ENCODE results near the gene NDUFS2. TPM values are rescaled to one million over a fixed set of nuclear protein-coding genes. Genes with fewer than 3 reads are reported as not detected.

NDUFS2 gene
- total and polyA plus RNA-seq, 10 of the 15 experiments (the other 5 are each of a cell fraction or from before 2014, with no cell fraction given), result 66.5 to 215 (median 148) TPM

DNA sequence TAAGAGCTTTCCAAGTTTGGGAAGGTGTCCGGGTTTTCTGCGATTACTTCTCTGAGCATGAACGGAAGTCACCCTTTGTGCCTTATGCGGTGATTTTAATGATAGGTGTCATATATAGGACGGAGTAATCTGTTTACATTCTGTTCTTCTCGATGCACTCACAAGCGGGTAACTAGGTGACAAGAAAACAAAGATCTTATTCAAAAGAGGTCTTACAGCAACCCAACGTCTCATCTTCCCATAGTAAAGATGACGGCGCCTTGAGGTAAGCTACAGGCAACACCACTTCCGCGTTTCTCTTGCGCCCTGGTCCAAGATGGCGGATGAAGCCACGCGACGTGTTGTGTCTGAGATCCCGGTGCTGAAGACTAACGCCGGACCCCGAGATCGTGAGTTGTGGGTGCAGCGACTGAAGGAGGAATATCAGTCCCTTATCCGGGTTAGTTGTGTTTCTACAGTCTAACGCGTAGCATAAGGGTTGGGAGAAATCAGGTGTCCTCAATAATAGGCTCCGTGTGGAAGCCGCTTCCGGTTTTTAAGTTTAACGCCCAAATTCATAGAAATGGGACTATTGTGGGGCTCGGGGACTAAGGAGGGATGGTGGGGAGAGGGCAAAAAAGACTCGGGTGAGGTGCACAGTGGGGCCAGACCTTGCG lies 48.4 kb upstream of the NDUFS2 start, which contains the start of gene UFC1 (continued):
- no peak for TF ChIP-seq LARP7 (IDR thresholded peaks at IDR 0.05)
- TF ChIP-seq MTA2 (IDR thresholded peaks at IDR 0.05; ENCODE audit: low read depth), result 0 out of 2 replicates have a peak, but pooled peaks have one; percentile 13
- TF ChIP-seq, protein P1, sequence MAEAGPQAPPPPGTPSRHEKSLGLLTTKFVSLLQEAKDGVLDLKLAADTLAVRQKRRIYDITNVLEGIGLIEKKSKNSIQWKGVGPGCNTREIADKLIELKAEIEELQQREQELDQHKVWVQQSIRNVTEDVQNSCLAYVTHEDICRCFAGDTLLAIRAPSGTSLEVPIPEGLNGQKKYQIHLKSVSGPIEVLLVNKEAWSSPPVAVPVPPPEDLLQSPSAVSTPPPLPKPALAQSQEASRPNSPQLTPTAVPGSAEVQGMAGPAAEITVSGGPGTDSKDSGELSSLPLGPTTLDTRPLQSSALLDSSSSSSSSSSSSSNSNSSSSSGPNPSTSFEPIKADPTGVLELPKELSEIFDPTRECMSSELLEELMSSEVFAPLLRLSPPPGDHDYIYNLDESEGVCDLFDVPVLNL (IDR thresholded peaks at IDR 0.05; ENCODE audit: low read depth, low read length), result no peak
- no peak for TF ChIP-seq KAT2A (conservative IDR thresholded peaks at IDR 0.05; ENCODE audit: control insufficient read depth, low read depth, low read length)
- TF ChIP-seq JUND (IDR thresholded peaks at IDR 0.05; ENCODE audit: low read depth, low read length), result no peak
- no peak for TF ChIP-seq EGR1 (IDR thresholded peaks at IDR 0.05; ENCODE audit: borderline replicate concordance in 1 of 2, low read depth in 2 of 2, low read length in 2 of 2)
- TF ChIP-seq RCOR1 (conservative IDR thresholded peaks at IDR 0.05; ENCODE audit: low read depth, low read length), result 0 out of 2 replicates have a peak, but pooled peaks have one; percentile 19
- no peak for TF ChIP-seq STAT3 (IDR thresholded peaks at IDR 0.05; ENCODE audit: low read depth, low read length)
- TF ChIP-seq ZSCAN29 (IDR thresholded peaks at IDR 0.05), result no peak
- peak; percentile 73 for TF ChIP-seq RUNX3 (IDR thresholded peaks at IDR 0.05; ENCODE audit: low read length)
- TF ChIP-seq ZBTB33 (IDR thresholded peaks at IDR 0.05), result no peak
- TF ChIP-seq, protein P2, sequence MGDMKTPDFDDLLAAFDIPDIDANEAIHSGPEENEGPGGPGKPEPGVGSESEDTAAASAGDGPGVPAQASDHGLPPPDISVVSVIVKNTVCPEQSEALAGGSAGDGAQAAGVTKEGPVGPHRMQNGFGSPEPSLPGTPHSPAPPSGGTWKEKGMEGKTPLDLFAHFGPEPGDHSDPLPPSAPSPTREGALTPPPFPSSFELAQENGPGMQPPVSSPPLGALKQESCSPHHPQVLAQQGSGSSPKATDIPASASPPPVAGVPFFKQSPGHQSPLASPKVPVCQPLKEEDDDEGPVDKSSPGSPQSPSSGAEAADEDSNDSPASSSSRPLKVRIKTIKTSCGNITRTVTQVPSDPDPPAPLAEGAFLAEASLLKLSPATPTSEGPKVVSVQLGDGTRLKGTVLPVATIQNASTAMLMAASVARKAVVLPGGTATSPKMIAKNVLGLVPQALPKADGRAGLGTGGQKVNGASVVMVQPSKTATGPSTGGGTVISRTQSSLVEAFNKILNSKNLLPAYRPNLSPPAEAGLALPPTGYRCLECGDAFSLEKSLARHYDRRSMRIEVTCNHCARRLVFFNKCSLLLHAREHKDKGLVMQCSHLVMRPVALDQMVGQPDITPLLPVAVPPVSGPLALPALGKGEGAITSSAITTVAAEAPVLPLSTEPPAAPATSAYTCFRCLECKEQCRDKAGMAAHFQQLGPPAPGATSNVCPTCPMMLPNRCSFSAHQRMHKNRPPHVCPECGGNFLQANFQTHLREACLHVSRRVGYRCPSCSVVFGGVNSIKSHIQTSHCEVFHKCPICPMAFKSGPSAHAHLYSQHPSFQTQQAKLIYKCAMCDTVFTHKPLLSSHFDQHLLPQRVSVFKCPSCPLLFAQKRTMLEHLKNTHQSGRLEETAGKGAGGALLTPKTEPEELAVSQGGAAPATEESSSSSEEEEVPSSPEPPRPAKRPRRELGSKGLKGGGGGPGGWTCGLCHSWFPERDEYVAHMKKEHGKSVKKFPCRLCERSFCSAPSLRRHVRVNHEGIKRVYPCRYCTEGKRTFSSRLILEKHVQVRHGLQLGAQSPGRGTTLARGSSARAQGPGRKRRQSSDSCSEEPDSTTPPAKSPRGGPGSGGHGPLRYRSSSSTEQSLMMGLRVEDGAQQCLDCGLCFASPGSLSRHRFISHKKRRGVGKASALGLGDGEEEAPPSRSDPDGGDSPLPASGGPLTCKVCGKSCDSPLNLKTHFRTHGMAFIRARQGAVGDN (IDR thresholded peaks at IDR 0.05), result peak; percentile 43; the same call in 1 of the 2 replicates
- TF ChIP-seq BHLHE40 (IDR thresholded peaks at IDR 0.05; ENCODE audit: borderline replicate concordance in 1 of 2, low read depth in 2 of 2, low read length in 1 of 2), result peak; percentile 17 to 74; a peak in 2 of 4 replicates
- no peak for TF ChIP-seq SMARCA5 (IDR thresholded peaks at IDR 0.05)
- peak; percentile 96 for TF ChIP-seq TAF1 (IDR thresholded peaks at IDR 0.05; ENCODE audit: borderline replicate concordance, low read depth, low read length)
- peak; percentile 92 for TF ChIP-seq E2F8 (IDR thresholded peaks at IDR 0.05; ENCODE audit: low read depth, partially characterized antibody)
- peak; percentile 74 for TF ChIP-seq RELA (IDR thresholded peaks at IDR 0.05; ENCODE audit: borderline replicate concordance, partially characterized antibody)
- 0 out of 2 replicates have a peak, but pooled peaks have one; percentile 65 for TF ChIP-seq MAX (IDR thresholded peaks at IDR 0.05; ENCODE audit: low read depth, low read length)
- TF ChIP-seq ZNF207 (IDR thresholded peaks at IDR 0.05; ENCODE audit: borderline replicate concordance), result peak; percentile 87; the same call in 1 of the 2 replicates
- peak; percentile 55 for TF ChIP-seq FOXK2 (IDR thresholded peaks at IDR 0.05)
